ENCODE results near the gene EGFLAM.

The EGFLAM gene

GRCh38 chr5:38258319-38259061, at the start of gene EGFLAM:
TSS of gene EGFLAM (plus strand) at chr5:38258559. CDS start at chr5:38258755, 196 bp downstream.
- H3K27me3 ChIP-seq (replicated peaks; ENCODE audit: control insufficient read depth, insufficient read depth, low read length): peaks cover 60% of the 10 kb centered on the region
- no peaks in the 10 kb centered on the region for H3K36me3 ChIP-seq (ENCODE audit: control insufficient read depth, insufficient read depth, low read length, severe bottlenecking)
- H3K9ac ChIP-seq (ENCODE audit: low read length): no peak within 1 kb of the TSS
- peaks cover 7% of the 10 kb centered on the region for H3K4me1 ChIP-seq (ENCODE audit: control insufficient read depth, insufficient read depth, low read length)
- H3K4me3 ChIP-seq (ENCODE audit: low read length): peak within 1 kb of the TSS; percentile 69
- DNase-seq (ENCODE audit: low read depth): peak; percentile 32
- H3K9me3 ChIP-seq (ENCODE audit: control insufficient read depth, low read length): peaks cover 6% of the 10 kb centered on the region

- DNase-seq (ENCODE audit: low read depth): peak; percentile 55
- Histone ChIP-seq H3K9ac (ENCODE audit: low read length) (no peak overlapping the region), H3K36me3 (ENCODE audit: control insufficient read depth, insufficient read depth, low read length, severe bottlenecking) (no peaks in the 10 kb centered on the region), H3K4me1 (ENCODE audit: control insufficient read depth, insufficient read depth, low read length) (no peaks in the 10 kb centered on the region), H3K27me3 (replicated peaks; ENCODE audit: control insufficient read depth, insufficient read depth, low read length) (peaks cover 37% of the 10 kb centered on the region), H3K4me3 (ENCODE audit: low read length) (no peak overlapping the region), H3K9me3 (ENCODE audit: control insufficient read depth, low read length) (no peaks in the 10 kb centered on the region)
Measured at GRCh38 chr5:38208782-38209378, 49.5 kb upstream of the EGFLAM start.

GRCh38 chr5:38210676-38211353, 47.5 kb upstream of the EGFLAM start:
- H3K4me3 ChIP-seq (ENCODE audit: low read length): no peak overlapping the region
- H3K4me1 ChIP-seq (ENCODE audit: control insufficient read depth, insufficient read depth, low read length): no peaks in the 10 kb centered on the region
- peak; percentile 8 for DNase-seq (ENCODE audit: low read depth)
- H3K9ac ChIP-seq (ENCODE audit: low read length): no peak overlapping the region
- peaks cover 24% of the 10 kb centered on the region for H3K27me3 ChIP-seq (replicated peaks; ENCODE audit: control insufficient read depth, insufficient read depth, low read length)
- H3K9me3 ChIP-seq (ENCODE audit: control insufficient read depth, low read length): no peaks in the 10 kb centered on the region
- H3K36me3 ChIP-seq (ENCODE audit: control insufficient read depth, insufficient read depth, low read length, severe bottlenecking): no peaks in the 10 kb centered on the region

- DNase-seq (ENCODE audit: low read depth): peak; percentile 19
- H3K9me3 ChIP-seq (ENCODE audit: control insufficient read depth, low read length): no peaks in the 10 kb centered on the region
- peaks cover 19% of the 10 kb centered on the region for H3K27me3 ChIP-seq (replicated peaks; ENCODE audit: control insufficient read depth, insufficient read depth, low read length)
- H3K36me3 ChIP-seq (ENCODE audit: control insufficient read depth, insufficient read depth, low read length, severe bottlenecking): no peaks in the 10 kb centered on the region
- H3K4me3 ChIP-seq (ENCODE audit: low read length): no peak overlapping the region
- H3K9ac ChIP-seq (ENCODE audit: low read length): no peak overlapping the region
- H3K4me1 ChIP-seq (ENCODE audit: control insufficient read depth, insufficient read depth, low read length): no peaks in the 10 kb centered on the region
Measured at GRCh38 chr5:38211354-38211710, 47.0 kb upstream of the EGFLAM start.

- no peak overlapping the region for H3K4me3 ChIP-seq (ENCODE audit: low read length)
- no peaks in the 10 kb centered on the region for H3K9me3 ChIP-seq (ENCODE audit: control insufficient read depth, low read length)
- peaks cover 22% of the 10 kb centered on the region for H3K27me3 ChIP-seq (replicated peaks; ENCODE audit: control insufficient read depth, insufficient read depth, low read length)
- H3K9ac ChIP-seq (ENCODE audit: low read length): no peak overlapping the region
- no peaks in the 10 kb centered on the region for H3K36me3 ChIP-seq (ENCODE audit: control insufficient read depth, insufficient read depth, low read length, severe bottlenecking)
- DNase-seq (ENCODE audit: low read depth): no peak
- H3K4me1 ChIP-seq (ENCODE audit: control insufficient read depth, insufficient read depth, low read length): no peaks in the 10 kb centered on the region
Measured at GRCh38 chr5:38212307-38212706, 46.1 kb upstream of the EGFLAM start.

GRCh38 chr5:38226091-38226490, 32.3 kb upstream of the EGFLAM start:
- peaks cover 9% of the 10 kb centered on the region for H3K4me1 ChIP-seq (ENCODE audit: control insufficient read depth, insufficient read depth, low read length)
- DNase-seq (ENCODE audit: low read depth): no peak
- H3K27me3 ChIP-seq (replicated peaks; ENCODE audit: control insufficient read depth, insufficient read depth, low read length): peaks cover 23% of the 10 kb centered on the region
- H3K4me3 ChIP-seq (ENCODE audit: low read length): no peak overlapping the region
- peaks cover 3% of the 10 kb centered on the region for H3K9me3 ChIP-seq (ENCODE audit: control insufficient read depth, low read length)
- H3K9ac ChIP-seq (ENCODE audit: low read length): no peak overlapping the region
- H3K36me3 ChIP-seq (ENCODE audit: control insufficient read depth, insufficient read depth, low read length, severe bottlenecking): no peaks in the 10 kb centered on the region

- Histone ChIP-seq H3K27me3 (replicated peaks; ENCODE audit: control insufficient read depth, insufficient read depth, low read length) (peaks cover 25% of the 10 kb centered on the region), H3K4me1 (ENCODE audit: control insufficient read depth, insufficient read depth, low read length) (peaks cover 9% of the 10 kb centered on the region), H3K9ac (ENCODE audit: low read length) (no peak overlapping the region), H3K36me3 (ENCODE audit: control insufficient read depth, insufficient read depth, low read length, severe bottlenecking) (no peaks in the 10 kb centered on the region), H3K9me3 (ENCODE audit: control insufficient read depth, low read length) (no peaks in the 10 kb centered on the region), H3K4me3 (ENCODE audit: low read length) (no peak overlapping the region)
- DNase-seq (ENCODE audit: low read depth): no peak
Measured at GRCh38 chr5:38228914-38229313, 29.4 kb upstream of the EGFLAM start.

- H3K9me3 ChIP-seq (ENCODE audit: control insufficient read depth, low read length): peaks cover 7% of the 10 kb centered on the region
- H3K27me3 ChIP-seq (replicated peaks; ENCODE audit: control insufficient read depth, insufficient read depth, low read length): peaks cover 21% of the 10 kb centered on the region
- no peak overlapping the region for H3K9ac ChIP-seq (ENCODE audit: low read length)
- H3K4me1 ChIP-seq (ENCODE audit: control insufficient read depth, insufficient read depth, low read length): peaks cover 9% of the 10 kb centered on the region
- H3K36me3 ChIP-seq (ENCODE audit: control insufficient read depth, insufficient read depth, low read length, severe bottlenecking): no peaks in the 10 kb centered on the region
- H3K4me3 ChIP-seq (ENCODE audit: low read length): no peak overlapping the region
- DNase-seq (ENCODE audit: low read depth): no peak
Measured at GRCh38 chr5:38234737-38235136, 23.6 kb upstream of the EGFLAM start.

GRCh38 chr5:38237681-38238080, 20.7 kb upstream of the EGFLAM start:
- no peak overlapping the region for H3K4me3 ChIP-seq (ENCODE audit: low read length)
- no peak overlapping the region for H3K9ac ChIP-seq (ENCODE audit: low read length)
- peaks cover 7% of the 10 kb centered on the region for H3K9me3 ChIP-seq (ENCODE audit: control insufficient read depth, low read length)
- peaks cover 11% of the 10 kb centered on the region for H3K27me3 ChIP-seq (replicated peaks; ENCODE audit: control insufficient read depth, insufficient read depth, low read length)
- H3K36me3 ChIP-seq (ENCODE audit: control insufficient read depth, insufficient read depth, low read length, severe bottlenecking): no peaks in the 10 kb centered on the region
- no peaks in the 10 kb centered on the region for H3K4me1 ChIP-seq (ENCODE audit: control insufficient read depth, insufficient read depth, low read length)
- no peak for DNase-seq (ENCODE audit: low read depth)

- DNase-seq (ENCODE audit: low read depth): no peak
- Histone ChIP-seq H3K9ac (ENCODE audit: low read length) (no peak overlapping the region), H3K9me3 (ENCODE audit: control insufficient read depth, low read length) (peaks cover 2% of the 10 kb centered on the region), H3K36me3 (ENCODE audit: control insufficient read depth, insufficient read depth, low read length, severe bottlenecking) (no peaks in the 10 kb centered on the region), H3K27me3 (replicated peaks; ENCODE audit: control insufficient read depth, insufficient read depth, low read length) (peaks cover 20% of the 10 kb centered on the region), H3K4me3 (ENCODE audit: low read length) (no peak overlapping the region), H3K4me1 (ENCODE audit: control insufficient read depth, insufficient read depth, low read length) (peaks cover under 1% of the 10 kb centered on the region)
Measured at GRCh38 chr5:38240212-38240611, 18.1 kb upstream of the EGFLAM start.

GRCh38 chr5:38241655-38242054, 16.7 kb upstream of the EGFLAM start:
- no peak for DNase-seq (ENCODE audit: low read depth)
- Histone ChIP-seq H3K4me3 (ENCODE audit: low read length) (no peak overlapping the region), H3K4me1 (ENCODE audit: control insufficient read depth, insufficient read depth, low read length) (peaks cover 7% of the 10 kb centered on the region), H3K9ac (ENCODE audit: low read length) (no peak overlapping the region), H3K36me3 (ENCODE audit: control insufficient read depth, insufficient read depth, low read length, severe bottlenecking) (no peaks in the 10 kb centered on the region), H3K9me3 (ENCODE audit: control insufficient read depth, low read length) (no peaks in the 10 kb centered on the region), H3K27me3 (replicated peaks; ENCODE audit: control insufficient read depth, insufficient read depth, low read length) (peaks cover 20% of the 10 kb centered on the region)
